Measurements from ENCODE around the gene SLC6A19. TPM values are rescaled to one million over a fixed set of nuclear protein-coding genes. Genes with fewer than 3 reads are reported as not detected.

Gene SLC6A19
- total and polyA plus RNA-seq, 9 of the 15 experiments (the other 6 are each of a cell fraction or from before 2014, with no cell fraction given): 0.03 to 1.6 (median 0.59) TPM

GRCh38 chr5:1192971-1193590 is 8.3 kb upstream of the SLC6A19 start:
- H3K27ac ChIP-seq (ENCODE audit: extremely low read depth, low read depth, low read length): no peak overlapping the region
- FAIRE-seq (peak; percentile 42), DNase-seq (ENCODE audit: extremely low read depth in 1 of 4, low spot score in 3 of 4) (no peak), ATAC-seq (peak; percentile 20)
- in situ Hi-C loops (cut with MboI) (no loop called here), intact Hi-C loops (cut with micrococcal nuclease) (no loop called here)
- BruUV-seq (replicated peaks): no TSS peak
- H3K4me1 ChIP-seq (replicated peaks in 1 of 2; ENCODE audit: control insufficient read depth in 2 of 2, insufficient read depth in 2 of 2, low read length in 2 of 2): peaks cover 28 to 47% of the 10 kb centered on the region in 2 experiments
- H3K79me2 ChIP-seq (ENCODE audit: control insufficient read depth, insufficient read depth, low read length): no peaks in the 10 kb centered on the region
- no peaks in the 10 kb centered on the region for H3K36me3 ChIP-seq (ENCODE audit: control insufficient read depth, insufficient read depth, low read length)
- ChIA-PET CTCF (ENCODE audit: low intra/inter-chr PET ratio) (no interaction called here), POLR2A (interaction anchor here (0.9 kb wide), 1 partner anchor 8 kb away, joined by 3 read pairs; no protein-coding TSS in a partner anchor)
- no peak overlapping the region for H3K4me3 ChIP-seq
- H2AFZ ChIP-seq (ENCODE audit: low read depth, low read length): peak overlapping the region; percentile 28; the same call in 1 of the 2 replicates
- WGBS (ENCODE audit: insufficient coverage, low coverage, missing lambda C conversion rate): 17% methylated on average over 15 of the region's 18 CpGs
- no peaks in the 10 kb centered on the region; the same call in 1 of the 2 replicates for H3K9me3 ChIP-seq (replicated peaks; ENCODE audit: control insufficient read depth, insufficient read depth, low read depth, low read length)
- H4K20me1 ChIP-seq (replicated peaks; ENCODE audit: control insufficient read depth, insufficient read depth, low read length): no peaks in the 10 kb centered on the region
- H3K9me1 ChIP-seq (ENCODE audit: control insufficient read depth, insufficient read depth, low read length): no peaks in the 10 kb centered on the region
- H3K9ac ChIP-seq (ENCODE audit: insufficient read depth in 1 of 2, low read depth in 2 of 2, low read length in 2 of 2): peak overlapping the region in 1 of 2 experiments; percentile 49; a peak in 2 of 4 replicates
- no peak overlapping the region; the same call in 1 of the 2 replicates for H3K4me2 ChIP-seq (ENCODE audit: insufficient read depth, low read length)
- H3K27me3 ChIP-seq (ENCODE audit: control insufficient read depth in 2 of 2, insufficient read depth in 2 of 2, low read length in 2 of 2): no peaks in the 10 kb centered on the region; a peak in 1 of 5 replicates
- no peak for TF ChIP-seq RBM15 (IDR thresholded peaks at IDR 0.05; ENCODE audit: insufficient read depth, low read length)
- no peak for TF ChIP-seq HNRNPH1 (optimal IDR thresholded peaks at IDR 0.05; ENCODE audit: low read depth, low read length)
- TF ChIP-seq ZNF740 (CRISPR knock-in tag; IDR thresholded peaks at IDR 0.05): peak; percentile 46; the same call in 1 of the 2 replicates
- TF ChIP-seq ZNF740 (tag; IDR thresholded peaks at IDR 0.05): no peak
- peak; percentile 75; the same call in 1 of the 2 replicates for TF ChIP-seq ZBTB7A (IDR thresholded peaks at IDR 0.05; ENCODE audit: borderline replicate concordance, control insufficient read depth, low read depth, low read length)
- TF ChIP-seq CGGBP1 (CRISPR knock-in tag; IDR thresholded peaks at IDR 0.05): no peak
- TF ChIP-seq YBX1 (IDR thresholded peaks at IDR 0.05): no peak
- TF ChIP-seq SMARCA4 (IDR thresholded peaks at IDR 0.05): no peak
- peak; percentile 99 for TF ChIP-seq ZBED1 (IDR thresholded peaks at IDR 0.05)
- TF ChIP-seq SMAD1 (IDR thresholded peaks at IDR 0.05; ENCODE audit: low read depth, low read length, partially characterized antibody): no peak
- TF ChIP-seq GATA2 (CRISPR knock-in tag; IDR thresholded peaks at IDR 0.05): no peak
- 0 out of 4 replicates have a peak, but pooled peaks of 1 of the 2 experiments have one; percentile 84 for TF ChIP-seq MCM7 (IDR thresholded peaks at IDR 0.05)
- TF ChIP-seq SIX5 (IDR thresholded peaks at IDR 0.05; ENCODE audit: borderline replicate concordance in 1 of 2, insufficient read depth in 1 of 2, low read depth in 1 of 2, low read length in 2 of 2): no peak
- TF ChIP-seq MCM3 (IDR thresholded peaks at IDR 0.05): peak; percentile 71; the same call in 1 of the 2 replicates
- TF ChIP-seq FUS (optimal IDR thresholded peaks at IDR 0.05; ENCODE audit: low read depth, low read length): no peak
- TF ChIP-seq JUND (IDR thresholded peaks at IDR 0.05; ENCODE audit: borderline replicate concordance, low read depth, low read length): peak; percentile 37; the same call in 1 of the 2 replicates
- TF ChIP-seq JUND (tag; IDR thresholded peaks at IDR 0.05; ENCODE audit: borderline replicate concordance, low read depth, low read length): no peak
- TF ChIP-seq SRSF3 (IDR thresholded peaks at IDR 0.05; ENCODE audit: insufficient read depth, low read length): no peak
- no peak for TF ChIP-seq DLX4 (CRISPR knock-in tag; IDR thresholded peaks at IDR 0.05)
- TF ChIP-seq CC2D1A (IDR thresholded peaks at IDR 0.05): no peak
- no peak for TF ChIP-seq CEBPG (CRISPR knock-in tag; IDR thresholded peaks at IDR 0.05)
- TF ChIP-seq CEBPG (tag; conservative IDR thresholded peaks at IDR 0.05 in 1 of 2, IDR thresholded peaks at IDR 0.05 in 1 of 2): no peak
- TF ChIP-seq KAT8 (IDR thresholded peaks at IDR 0.05; ENCODE audit: low read depth): no peak

Data from K562 (cell line).